ENCODE data around the gene BRPF3. TPM values are rescaled to one million over a fixed set of nuclear protein-coding genes. Genes with fewer than 3 reads are reported as not detected.

BRPF3 gene
- total RNA-seq, 1 experiment from 2014 or later: 41.4 TPM

- Histone ChIP-seq H3K4me3 (ENCODE audit: low read depth, low read length) (no peak overlapping the region), H3K9me3 (no peaks in the 10 kb centered on the region), H3K4me1 (0 out of 2 replicates have a peak, but pooled peaks cover 4% of the 10 kb centered on the region), H3K27me3 (replicated peaks; ENCODE audit: control insufficient read depth, insufficient read depth, low read length) (no peaks in the 10 kb centered on the region), H3K36me3 (ENCODE audit: control insufficient read depth, insufficient read depth, low read length) (peaks cover 4% of the 10 kb centered on the region)
- CTCF ChIA-PET: no interaction called here
- POLR2A ChIA-PET: interaction anchor here (0.5 kb wide), 1 partner anchor 121 kb away, joined by 3 read pairs; no protein-coding TSS in a partner anchor
- no peak for TF ChIP-seq CTCF (IDR thresholded peaks at IDR 0.05; ENCODE audit: insufficient read depth in 1 of 2, low read depth in 1 of 2, low read length in 1 of 2, severe bottlenecking in 1 of 2, unreplicated experiment in 1 of 2)
- no peak overlapping the region for H3K27ac Mint-ChIP-seq (ENCODE audit: unreplicated experiment)
- peaks cover 5% of the 10 kb centered on the region for H3K4me1 Mint-ChIP-seq (ENCODE audit: low read depth, unreplicated experiment)
- H3K9me3 Mint-ChIP-seq (ENCODE audit: unreplicated experiment): no peaks in the 10 kb centered on the region
- no peaks in the 10 kb centered on the region for H3K27me3 Mint-ChIP-seq (ENCODE audit: insufficient read depth, unreplicated experiment)
- H3K36me3 Mint-ChIP-seq (ENCODE audit: insufficient read depth, unreplicated experiment): peaks cover 38% of the 10 kb centered on the region
- H3K4me3 Mint-ChIP-seq (ENCODE audit: unreplicated experiment): no peak overlapping the region
- BruUV-seq (replicated peaks): no TSS peak
- intact Hi-C loops (cut with micrococcal nuclease; ENCODE audit: unreplicated experiment): no loop called here
- DNase-seq: no peak
These were observed 23.7 kb downstream of the BRPF3 start for GRCh38 chr6:36220226-36220625.

- BruUV-seq (replicated peaks): no TSS peak
- no peak overlapping the region for H3K4me3 ChIP-seq (ENCODE audit: low read depth, low read length)
- Mint-ChIP-seq H3K27me3 (ENCODE audit: insufficient read depth, unreplicated experiment) (no peaks in the 10 kb centered on the region), H3K36me3 (ENCODE audit: insufficient read depth, unreplicated experiment) (peaks cover 42% of the 10 kb centered on the region), H3K4me3 (ENCODE audit: unreplicated experiment) (no peak overlapping the region), H3K4me1 (ENCODE audit: low read depth, unreplicated experiment) (peaks cover 5% of the 10 kb centered on the region), H3K27ac (ENCODE audit: unreplicated experiment) (no peak overlapping the region), H3K9me3 (ENCODE audit: unreplicated experiment) (no peaks in the 10 kb centered on the region)
- no peak for DNase-seq
- no peak for TF ChIP-seq CTCF (IDR thresholded peaks at IDR 0.05; ENCODE audit: insufficient read depth in 1 of 2, low read depth in 1 of 2, low read length in 1 of 2, severe bottlenecking in 1 of 2, unreplicated experiment in 1 of 2)
- intact Hi-C loops (cut with micrococcal nuclease; ENCODE audit: unreplicated experiment): no loop called here
- CTCF ChIA-PET: interaction anchor here (0.6 kb wide), 1 partner anchor 868 kb away, joined by 3 read pairs; no protein-coding TSS in a partner anchor
- H3K27me3 ChIP-seq (replicated peaks; ENCODE audit: control insufficient read depth, insufficient read depth, low read length): no peaks in the 10 kb centered on the region
- peaks cover 4% of the 10 kb centered on the region for H3K36me3 ChIP-seq (ENCODE audit: control insufficient read depth, insufficient read depth, low read length)
- H3K9me3 ChIP-seq: no peaks in the 10 kb centered on the region
- H3K4me1 ChIP-seq: peaks cover 17% of the 10 kb centered on the region
- POLR2A ChIA-PET: no interaction called here
These were observed 25.1 kb downstream of the BRPF3 start for GRCh38 chr6:36221674-36222073.

GRCh38 chr6:36222924-36223323 is 26.4 kb downstream of the BRPF3 start:
- BruUV-seq (replicated peaks): no TSS peak
- Mint-ChIP-seq H3K27ac (ENCODE audit: unreplicated experiment) (no peak overlapping the region), H3K4me1 (ENCODE audit: low read depth, unreplicated experiment) (peaks cover 5% of the 10 kb centered on the region), H3K4me3 (ENCODE audit: unreplicated experiment) (no peak overlapping the region), H3K36me3 (ENCODE audit: insufficient read depth, unreplicated experiment) (peaks cover 43% of the 10 kb centered on the region), H3K27me3 (ENCODE audit: insufficient read depth, unreplicated experiment) (no peaks in the 10 kb centered on the region), H3K9me3 (ENCODE audit: unreplicated experiment) (no peaks in the 10 kb centered on the region)
- TF ChIP-seq CTCF (IDR thresholded peaks at IDR 0.05; ENCODE audit: insufficient read depth in 1 of 2, low read depth in 1 of 2, low read length in 1 of 2, severe bottlenecking in 1 of 2, unreplicated experiment in 1 of 2): no peak
- ChIA-PET POLR2A (no interaction called here), CTCF (no interaction called here)
- H3K27me3 ChIP-seq (replicated peaks; ENCODE audit: control insufficient read depth, insufficient read depth, low read length): no peaks in the 10 kb centered on the region
- DNase-seq: no peak
- peaks cover 29% of the 10 kb centered on the region for H3K4me1 ChIP-seq
- intact Hi-C loops (cut with micrococcal nuclease; ENCODE audit: unreplicated experiment): no loop called here
- no peak overlapping the region for H3K4me3 ChIP-seq (ENCODE audit: low read depth, low read length)
- H3K9me3 ChIP-seq: no peaks in the 10 kb centered on the region
- peaks cover 2% of the 10 kb centered on the region for H3K36me3 ChIP-seq (ENCODE audit: control insufficient read depth, insufficient read depth, low read length)
